ENCODE measurements around the gene METTL8. TPM values are rescaled to one million over a fixed set of nuclear protein-coding genes. Genes with fewer than 3 reads are reported as not detected.
A peak's percentile ranks its signal among the peaks of the same experiment; 100 is the strongest.
"Not testable (repeated sequence)": the region's sequence is repeated elsewhere in the genome, so short reads cannot be mapped to it uniquely, and the experiment has no call there.

The METTL8 gene
- total RNA-seq, 2 experiments from 2014 or later: 20.0 to 21.8 TPM

GRCh38 chr2:171419333-171419732 lies 14.5 kb downstream of the METTL8 start:
- Mint-ChIP-seq H3K27ac (no peak overlapping the region), H3K36me3 (ENCODE audit: low read depth) (peaks cover 28% of the 10 kb centered on the region)
- POLR2A ChIA-PET: no interaction called here

GRCh38 chr2:171416009-171416926 lies 17.5 kb downstream of the METTL8 start:
- ChIA-PET POLR2A (interaction anchor here (0.6 to 0.9 kb wide), 2 partner anchors 18 to 132 kb away, joined by 3 read pairs; partner anchors contain the start of genes DCAF17 and METTL8), CTCF (interaction anchor here (0.8 to 2.1 kb wide), 25 partner anchors 9 to 487 kb away, joined by 3 to 25 read pairs (median 4); partner anchors contain the start of genes DCAF17, GORASP2 and METTL8)
- no peak overlapping the region for H3K27ac Mint-ChIP-seq
- no peaks in the 10 kb centered on the region for H3K9me3 Mint-ChIP-seq
- H3K4me3 Mint-ChIP-seq: no peak overlapping the region
- H3K27me3 Mint-ChIP-seq: no peaks in the 10 kb centered on the region
- H3K36me3 Mint-ChIP-seq (ENCODE audit: low read depth): peaks cover 10% of the 10 kb centered on the region
- H3K4me1 Mint-ChIP-seq: peaks cover 16% of the 10 kb centered on the region
- DNase-seq: peak; percentile 86

More at GRCh38 chr2:171419333-171419732, 14.5 kb downstream of the METTL8 start:
- CTCF ChIA-PET: interaction anchor here (1.2 kb wide), 1 partner anchor 447 kb away, joined by 4 read pairs; no protein-coding TSS in a partner anchor
- no peak for DNase-seq
- Mint-ChIP-seq H3K4me3 (no peak overlapping the region), H3K27me3 (no peaks in the 10 kb centered on the region), H3K9me3 (peaks cover 19% of the 10 kb centered on the region), H3K4me1 (peaks cover 16% of the 10 kb centered on the region)

GRCh38 chr2:171414645-171415044 lies 19.1 kb downstream of the METTL8 start:
- POLR2A ChIA-PET, H3K27me3 Mint-ChIP-seq, H3K4me3 Mint-ChIP-seq, DNase-seq, H3K9me3 Mint-ChIP-seq: not testable (repeated sequence)
- Mint-ChIP-seq H3K27ac (peak overlapping the region; percentile 9), H3K36me3 (ENCODE audit: low read depth) (peaks cover 12% of the 10 kb centered on the region), H3K4me1 (peaks cover 12% of the 10 kb centered on the region)
- CTCF ChIA-PET: interaction anchor here (0.6 to 0.7 kb wide), 2 partner anchors 525 to 1211 kb away, joined by 4 to 5 read pairs; no protein-coding TSS in a partner anchor

- POLR2A ChIA-PET: no interaction called here
- CTCF ChIA-PET: interaction anchor here (0.6 kb wide), 1 partner anchor 29 kb away, joined by 3 read pairs; no protein-coding TSS in a partner anchor
- H3K4me3 Mint-ChIP-seq: no peak overlapping the region
- peaks cover 12% of the 10 kb centered on the region for H3K36me3 Mint-ChIP-seq (ENCODE audit: low read depth)
- H3K9me3 Mint-ChIP-seq: no peaks in the 10 kb centered on the region
- H3K27me3 Mint-ChIP-seq: no peaks in the 10 kb centered on the region
- DNase-seq: no peak
- H3K27ac Mint-ChIP-seq: no peak overlapping the region
- peaks cover 17% of the 10 kb centered on the region for H3K4me1 Mint-ChIP-seq
These were observed 21.1 kb downstream of the METTL8 start for GRCh38 chr2:171412571-171413175.

GRCh38 chr2:171411791-171412483 lies 21.9 kb downstream of the METTL8 start:
- POLR2A ChIA-PET: no interaction called here
- no peaks in the 10 kb centered on the region for H3K9me3 Mint-ChIP-seq
- CTCF ChIA-PET: no interaction called here

GRCh38 chr2:171411214-171411613 lies 22.6 kb downstream of the METTL8 start:
- H3K27me3 Mint-ChIP-seq: no peaks in the 10 kb centered on the region
- H3K4me3 Mint-ChIP-seq: no peak overlapping the region
- H3K36me3 Mint-ChIP-seq (ENCODE audit: low read depth): peaks cover 12% of the 10 kb centered on the region
- peaks cover 22% of the 10 kb centered on the region for H3K4me1 Mint-ChIP-seq
- DNase-seq: no peak
- H3K27ac Mint-ChIP-seq: no peak overlapping the region
- ChIA-PET CTCF (interaction anchor here (1.0 to 1.4 kb wide), 2 partner anchors 9 to 482 kb away, joined by 3 to 5 read pairs; partner anchors contain the start of gene GORASP2), POLR2A (no interaction called here)
- no peaks in the 10 kb centered on the region for H3K9me3 Mint-ChIP-seq

More at GRCh38 chr2:171411791-171412483, 21.9 kb downstream of the METTL8 start:
- Mint-ChIP-seq H3K4me1 (peaks cover 22% of the 10 kb centered on the region), H3K27ac (no peak overlapping the region), H3K4me3 (no peak overlapping the region), H3K36me3 (ENCODE audit: low read depth) (peaks cover 12% of the 10 kb centered on the region), H3K27me3 (no peaks in the 10 kb centered on the region)
- DNase-seq: no peak

- H3K27me3 Mint-ChIP-seq: no peaks in the 10 kb centered on the region
- H3K9me3 Mint-ChIP-seq: no peaks in the 10 kb centered on the region
- H3K27ac Mint-ChIP-seq: no peak overlapping the region
- H3K4me3 Mint-ChIP-seq: no peak overlapping the region
- no peak for DNase-seq
- ChIA-PET POLR2A (no interaction called here), CTCF (interaction anchor here (1.0 to 1.9 kb wide), 3 partner anchors 10 to 481 kb away, joined by 3 to 6 read pairs (median 5); partner anchors contain the start of gene GORASP2)
- peaks cover 12% of the 10 kb centered on the region for H3K36me3 Mint-ChIP-seq (ENCODE audit: low read depth)
- H3K4me1 Mint-ChIP-seq: peaks cover 17% of the 10 kb centered on the region
These were observed 23.2 kb downstream of the METTL8 start for GRCh38 chr2:171410624-171411023.

GRCh38 chr2:171410101-171410500 lies 23.7 kb downstream of the METTL8 start:
- Mint-ChIP-seq H3K4me1 (peaks cover 20% of the 10 kb centered on the region), H3K27me3 (no peaks in the 10 kb centered on the region), H3K36me3 (ENCODE audit: low read depth) (peaks cover 13% of the 10 kb centered on the region), H3K4me3 (no peak overlapping the region), H3K27ac (no peak overlapping the region), H3K9me3 (peaks cover under 1% of the 10 kb centered on the region)
- CTCF ChIA-PET: interaction anchor here (0.6 to 1.9 kb wide), 3 partner anchors 85 to 481 kb away, joined by 3 to 6 read pairs (median 5); partner anchors contain the start of gene GORASP2
- POLR2A ChIA-PET: no interaction called here
- no peak for DNase-seq

GRCh38 chr2:171409436-171409971 lies 24.3 kb downstream of the METTL8 start:
- DNase-seq: no peak
- Mint-ChIP-seq H3K27ac (peak overlapping the region; percentile 75), H3K9me3 (peaks cover 5% of the 10 kb centered on the region), H3K27me3 (no peaks in the 10 kb centered on the region), H3K4me1 (peaks cover 16% of the 10 kb centered on the region), H3K36me3 (ENCODE audit: low read depth) (peaks cover 8% of the 10 kb centered on the region), H3K4me3 (peak overlapping the region; percentile 63)
- POLR2A ChIA-PET: interaction anchor here (0.6 kb wide), 1 partner anchor 25 kb away, joined by 3 read pairs; no protein-coding TSS in a partner anchor
- CTCF ChIA-PET: interaction anchor here (0.6 to 1.9 kb wide), 3 partner anchors 73 to 436 kb away, joined by 3 to 6 read pairs (median 3); no protein-coding TSS in a partner anchor

- H3K4me1 Mint-ChIP-seq: peaks cover 20% of the 10 kb centered on the region
- no peak for DNase-seq
- peaks cover 10% of the 10 kb centered on the region for H3K9me3 Mint-ChIP-seq
- no peak overlapping the region for H3K4me3 Mint-ChIP-seq
- CTCF ChIA-PET: interaction anchor here (0.7 to 1.4 kb wide), 5 partner anchors 9 to 479 kb away, joined by 3 to 4 read pairs (median 3); partner anchors contain the start of gene GORASP2
- no peaks in the 10 kb centered on the region for H3K27me3 Mint-ChIP-seq
- H3K36me3 Mint-ChIP-seq (ENCODE audit: low read depth): peaks cover 10% of the 10 kb centered on the region
- POLR2A ChIA-PET: no interaction called here
- H3K27ac Mint-ChIP-seq: no peak overlapping the region
These were observed 26.1 kb downstream of the METTL8 start for GRCh38 chr2:171407676-171408044.

- Mint-ChIP-seq H3K36me3 (ENCODE audit: low read depth) (peaks cover 10% of the 10 kb centered on the region), H3K27me3 (no peaks in the 10 kb centered on the region), H3K4me1 (peaks cover 20% of the 10 kb centered on the region), H3K9me3 (peaks cover 11% of the 10 kb centered on the region), H3K27ac (no peak overlapping the region), H3K4me3 (no peak overlapping the region)
- POLR2A ChIA-PET: no interaction called here
- CTCF ChIA-PET: interaction anchor here (1.1 to 1.4 kb wide), 4 partner anchors 9 to 478 kb away, joined by 3 to 4 read pairs (median 3); partner anchors contain the start of gene GORASP2
- peak; percentile 8 for DNase-seq
These were observed 26.6 kb downstream of the METTL8 start for GRCh38 chr2:171407030-171407675.

Data from activated CD4-positive, alpha-beta T cell treated with anti-CD3 and anti-CD28 coated beads, Interleukin-2, amount 10 ng/mL, durations not matched to agents 7 days and 5 days (primary cell).